GM21381 (cell line): ENCODE measurements around the gene VWA3A.
A peak's percentile ranks its signal among the peaks of the same experiment; 100 is the strongest.

Experiments
- ATAC-seq: cut with Tn5 transposase; IDR thresholded peaks from one replicate; pipeline ENCODE4 v1.9.1; 2021; ENCODE audit warnings: mild to moderate bottlenecking, moderate library complexity; ENCODE audit not compliant: unreplicated experiment

VWA3A gene

DNA sequence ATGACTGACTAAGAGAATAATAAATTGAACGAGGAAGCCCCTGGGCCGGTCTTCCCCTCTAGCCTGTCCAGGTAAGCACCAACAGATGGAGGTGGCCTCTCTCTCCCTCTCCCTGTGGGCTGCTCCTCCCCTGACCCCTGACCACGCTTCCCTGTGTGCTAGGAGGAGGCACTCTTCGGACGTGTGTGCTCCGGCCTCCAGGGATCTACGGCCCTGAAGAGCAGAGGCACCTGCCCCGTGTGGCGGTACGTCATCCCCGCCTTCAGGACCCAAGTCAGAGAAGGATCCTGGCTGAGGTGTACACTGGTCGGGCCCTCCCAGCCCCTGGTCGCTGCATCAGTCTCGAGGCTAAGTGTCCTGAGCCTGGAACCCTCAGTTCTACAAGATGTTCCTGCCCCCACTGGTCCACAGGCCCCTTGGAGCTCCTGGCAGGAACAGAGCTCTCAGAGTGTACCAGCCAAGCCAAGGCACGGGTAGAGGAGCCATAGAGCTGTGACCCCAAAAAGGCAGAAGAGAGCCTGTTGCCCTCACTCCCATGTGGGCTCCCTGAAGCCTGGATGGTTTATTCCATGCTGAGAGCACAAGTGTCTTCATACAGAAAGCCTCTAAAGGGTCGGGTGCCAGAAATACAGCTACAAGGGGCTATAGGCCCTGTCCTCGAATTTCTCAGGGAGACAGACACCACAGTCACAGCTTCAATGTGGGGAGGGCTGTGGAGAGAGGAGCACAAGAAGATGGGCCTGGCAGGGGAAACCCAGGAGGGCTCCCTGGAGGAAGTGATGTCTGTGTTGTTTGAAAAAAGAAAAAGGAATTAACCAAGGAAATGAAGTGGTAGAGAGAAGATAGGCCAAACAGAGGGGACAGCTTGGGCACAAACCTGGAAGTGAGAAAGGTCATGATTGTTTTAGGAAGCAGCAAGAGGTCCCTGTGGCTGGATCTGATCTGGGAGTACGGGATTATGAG is 85.9 kb downstream of the VWA3A start:
- ATAC-seq = no peak

GRCh38 chr16:22181426-22181825 is 89.1 kb downstream of the VWA3A start:
- no peak for ATAC-seq

- ATAC-seq = no peak
These were observed 89.5 kb downstream of the VWA3A start for GRCh38 chr16:22181843-22182242.

GRCh38 chr16:22183335-22183734 is 91.0 kb downstream of the VWA3A start:
- ATAC-seq = no peak

DNA sequence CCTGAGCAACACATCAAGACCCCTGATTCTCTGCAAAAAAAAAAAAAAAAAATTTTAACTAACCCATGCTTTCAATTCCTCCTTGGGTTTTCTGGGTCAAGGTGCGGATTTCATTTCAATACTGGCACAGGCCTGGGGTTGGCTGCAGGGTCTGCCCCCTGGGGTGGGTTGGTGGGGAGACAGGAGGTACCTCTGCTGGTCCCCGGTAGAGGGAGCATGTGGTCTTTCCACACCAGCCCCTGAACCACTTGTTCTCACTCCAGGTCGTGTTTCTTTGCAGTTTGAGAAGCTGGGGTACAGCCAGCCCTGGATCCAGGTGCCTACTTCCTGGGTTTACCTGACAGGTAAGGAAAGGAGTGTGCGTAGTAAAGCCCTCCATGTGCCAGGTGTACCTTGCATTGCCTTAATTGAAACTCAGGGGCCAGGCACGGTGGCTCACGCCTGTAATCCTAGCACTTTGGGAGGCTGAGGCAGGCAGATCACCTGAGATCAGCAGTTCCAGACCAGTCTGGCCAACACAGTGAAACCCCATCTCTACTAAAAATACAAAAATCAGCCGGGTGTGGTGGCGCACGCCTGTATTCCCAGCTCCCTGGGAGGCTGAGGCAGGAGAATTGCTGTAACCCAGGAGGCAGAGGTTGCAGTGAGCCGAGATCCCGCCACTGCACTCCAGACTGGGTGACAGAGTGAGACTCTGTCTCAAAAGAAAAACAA is 91.7 kb downstream of the VWA3A start:
- no peak for ATAC-seq

DNA sequence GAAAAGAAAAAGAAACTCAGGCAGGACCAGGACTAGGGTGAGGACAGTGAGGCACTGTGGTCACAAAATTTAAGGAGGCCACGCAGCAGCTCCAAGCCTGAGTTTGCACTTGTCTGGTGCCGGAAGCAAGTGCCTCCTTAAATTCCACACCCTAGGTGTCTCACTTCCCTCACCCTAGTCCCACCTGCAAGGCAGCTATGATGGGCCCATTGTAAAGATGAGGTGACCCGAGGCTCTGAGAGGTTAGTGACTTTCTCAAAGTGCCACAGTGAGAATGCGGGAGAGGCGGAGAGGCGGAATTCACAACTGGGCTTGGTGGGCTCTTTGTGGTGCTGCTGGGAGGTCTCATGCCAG is 92.3 kb downstream of the VWA3A start:
- ATAC-seq = no peak

DNA sequence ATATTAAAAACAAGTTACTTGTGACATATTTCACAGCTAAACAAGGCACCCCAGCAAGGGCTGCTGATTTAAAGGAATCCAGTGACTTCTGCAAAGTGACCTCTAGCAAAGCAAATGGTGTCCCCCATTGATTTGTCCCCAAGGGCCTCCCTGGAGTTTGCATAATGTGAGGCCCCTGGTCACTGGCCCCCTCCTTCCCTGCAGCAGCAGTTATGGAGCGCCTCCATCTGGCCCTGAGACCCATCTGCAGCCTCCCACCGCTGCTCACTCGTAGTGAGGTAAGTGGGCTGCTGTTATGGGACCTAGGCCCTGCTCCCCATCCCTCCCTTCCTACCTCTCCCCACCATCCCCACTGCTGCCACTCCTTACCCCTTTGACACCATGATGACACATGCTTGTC is 94.2 kb downstream of the VWA3A start:
- ATAC-seq = no peak

GRCh38 chr16:22188267-22188594 is 95.9 kb downstream of the VWA3A start:
- no peak for ATAC-seq

GRCh38 chr16:22188595-22189442 is 96.5 kb downstream of the VWA3A start:
- no peak for ATAC-seq

GRCh38 chr16:22189473-22190080 is 97.2 kb downstream of the VWA3A start:
- no peak for ATAC-seq

DNA sequence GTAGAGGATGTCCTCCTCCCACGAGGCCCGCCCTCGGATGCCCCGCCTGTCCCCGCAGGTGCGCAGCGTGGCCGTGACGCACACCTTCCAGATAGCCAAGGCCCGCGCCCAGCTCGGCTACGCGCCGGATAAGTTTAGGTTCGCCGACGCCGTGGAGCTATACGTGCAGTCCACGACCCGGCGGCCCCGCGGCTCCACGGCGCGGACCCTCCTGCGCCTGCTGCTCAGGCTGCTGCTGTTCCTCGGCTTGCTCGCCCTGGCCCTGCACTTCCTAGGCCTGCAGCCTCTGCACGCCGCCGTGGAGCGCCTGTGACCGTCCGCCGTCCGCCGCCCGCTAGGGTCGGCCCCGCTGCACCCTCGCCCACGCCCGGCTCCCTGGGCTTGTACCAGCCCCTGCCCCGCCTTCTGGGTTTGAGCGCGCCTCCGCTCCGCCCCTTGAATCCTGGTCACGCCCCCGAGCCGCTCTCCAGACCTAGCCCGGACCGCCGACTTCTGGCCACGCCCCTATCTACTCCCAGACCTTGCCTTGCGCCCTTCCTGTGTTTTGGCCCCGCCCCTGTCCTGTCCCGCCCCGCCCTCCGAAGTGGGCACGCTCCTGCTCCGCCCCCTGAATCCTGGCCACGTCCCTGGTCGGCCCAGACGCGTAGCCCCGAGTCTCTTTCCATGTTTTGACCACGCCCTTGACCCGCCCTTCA is 97.9 kb downstream of the VWA3A start:
- ATAC-seq = peak; percentile 55

GRCh38 chr16:22190776-22191531 is 98.6 kb downstream of the VWA3A start:
- peak; percentile 43 for ATAC-seq

DNA sequence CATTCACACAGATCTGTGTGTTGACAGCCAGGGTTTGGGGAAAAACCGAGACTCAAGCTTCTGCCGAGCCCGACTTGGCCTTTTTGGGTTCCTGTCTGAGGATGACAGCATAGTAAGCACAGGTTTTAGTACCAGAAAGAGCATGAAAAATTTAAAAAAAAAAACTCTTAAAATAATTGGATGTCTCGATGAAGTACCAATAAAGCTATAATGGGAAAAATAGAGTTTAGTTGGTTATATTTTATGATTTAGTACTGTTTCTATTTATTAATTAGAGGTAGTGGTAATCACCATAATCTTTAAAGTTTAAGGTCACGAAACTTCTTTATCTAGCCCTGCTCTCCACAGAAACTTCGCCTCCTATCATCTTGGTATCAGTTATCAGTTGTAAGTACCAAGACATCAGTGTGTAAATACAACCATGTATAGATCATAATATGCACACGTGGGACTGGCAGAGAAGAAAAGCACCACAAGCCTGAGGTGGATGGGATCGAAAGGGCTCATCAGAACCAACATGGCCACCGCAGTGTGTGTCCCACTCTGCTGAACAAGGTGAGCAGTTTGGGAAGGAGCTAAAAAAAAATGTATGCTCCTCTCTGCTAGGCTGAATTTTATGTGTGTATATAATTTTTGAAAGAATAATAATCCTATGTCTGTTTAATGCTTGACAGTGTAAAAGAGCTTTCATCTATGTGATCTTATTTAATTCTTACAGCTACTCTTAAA is 99.4 kb downstream of the VWA3A start:
- no peak for ATAC-seq

GRCh38 chr16:22192261-22193062 is 100.1 kb downstream of the VWA3A start:
- ATAC-seq = peak; percentile 24

- ATAC-seq = no peak
These were observed 100.7 kb downstream of the VWA3A start for GRCh38 chr16:22193063-22193411.

- ATAC-seq = no peak
These were observed 102.5 kb downstream of the VWA3A start for GRCh38 chr16:22194707-22195444.

GRCh38 chr16:22195445-22195694 is 103.0 kb downstream of the VWA3A start:
- ATAC-seq = no peak
